HepG2 (cell line): ENCODE data around the gene JMJD6. TPM values are rescaled to one million over a fixed set of nuclear protein-coding genes. Genes with fewer than 3 reads are reported as not detected.
A peak's percentile ranks its signal among the peaks of the same experiment; 100 is the strongest.

Experiments used
- FOXP1 ChIP-seq, 2 experiments: fragments of 450-650 bp in 1 of 2; IDR thresholded peaks; 2 replicates each; pipeline ENCODE4 v1.6.1; 2017 to 2018; ENCODE audit warnings: antibody characterized with exemption in 1 of 2
- GATAD2A ChIP-seq: IDR thresholded peaks from 2 replicates; pipeline ENCODE4 v1.6.1; 2016
- HOXA9 ChIP-seq: sonication (generic); formaldehyde crosslinking; IDR thresholded peaks from 2 replicates; pipeline ENCODE4 v1.8.1; 2022; ENCODE audit warnings: missing genetic modification reagents, mild to moderate bottlenecking, moderate library complexity, borderline replicate concordance
- ISL2 ChIP-seq: sonication (generic); formaldehyde crosslinking; IDR thresholded peaks from 2 replicates; pipeline ENCODE4 v1.5.0; 2020; ENCODE audit warnings: missing genetic modification reagents
- ISX ChIP-seq: sonication (generic); formaldehyde crosslinking; conservative IDR thresholded peaks from 2 replicates; pipeline ENCODE4 v1.5.0; 2020; ENCODE audit warnings: missing genetic modification reagents
- KLF11 ChIP-seq: IDR thresholded peaks from 2 replicates; pipeline ENCODE4 v1.6.1; 2016; ENCODE audit warnings: missing compliant biosample characterization
- MIXL1 ChIP-seq: IDR thresholded peaks from 2 replicates; pipeline ENCODE4 v1.6.1; 2016
- POLR2A ChIP-seq, 2 experiments: IDR thresholded peaks; 2 replicates each; pipeline ENCODE4 v1.6.1; 2011; ENCODE audit warnings: low read depth in 2 of 2, low read length in 2 of 2, mild to moderate bottlenecking in 1 of 2, moderate library complexity in 1 of 2; ENCODE audit not compliant: insufficient read depth in 1 of 2
- SYNCRIP ChIP-seq: fragments of 200-400 bp; formaldehyde crosslinking; IDR thresholded peaks from 2 replicates; pipeline ENCODE4 v1.6.1; 2018; ENCODE audit warnings: mild to moderate bottlenecking, low read depth, low read length; ENCODE audit not compliant: insufficient read depth
- TERF1 ChIP-seq: sonication (generic); formaldehyde crosslinking; IDR thresholded peaks from 2 replicates; pipeline ENCODE4 v1.8.0; 2022; ENCODE audit warnings: mild to moderate bottlenecking, missing genetic modification reagents, moderate library complexity
- TMF1 ChIP-seq: sonication (generic); formaldehyde crosslinking; IDR thresholded peaks from 2 replicates; pipeline ENCODE4 v1.8.1; 2022; ENCODE audit warnings: low read depth, missing genetic modification reagents
- ZNF136 ChIP-seq: sonication (generic); formaldehyde crosslinking; IDR thresholded peaks from 2 replicates; pipeline ENCODE4 v1.8.1; 2022; ENCODE audit warnings: low read depth, mild to moderate bottlenecking, moderate library complexity, missing genetic modification reagents
- ZNF33B ChIP-seq: sonication (generic); formaldehyde crosslinking; IDR thresholded peaks from 2 replicates; pipeline ENCODE4 v1.5.1; 2020; ENCODE audit warnings: mild to moderate bottlenecking, missing genetic modification reagents
- ZNF343 ChIP-seq: sonication (generic); formaldehyde crosslinking; IDR thresholded peaks from 2 replicates; pipeline ENCODE4 v1.4.0; 2020; ENCODE audit warnings: mild to moderate bottlenecking, missing genetic modification reagents
- ZNF510 ChIP-seq: sonication (generic); formaldehyde crosslinking; IDR thresholded peaks from 2 replicates; pipeline ENCODE4 v1.4.0; 2020; ENCODE audit warnings: low read depth, mild to moderate bottlenecking, missing genetic modification reagents
- ZNF552 ChIP-seq: sonication (generic); formaldehyde crosslinking; IDR thresholded peaks from 2 replicates; pipeline ENCODE4 v1.9.0; 2022; ENCODE audit warnings: missing genetic modification reagents, mild to moderate bottlenecking, borderline replicate concordance
- ZNF572 ChIP-seq: sonication (generic); formaldehyde crosslinking; IDR thresholded peaks from 2 replicates; pipeline ENCODE4 v1.5.1; 2020; ENCODE audit warnings: mild to moderate bottlenecking, missing genetic modification reagents
- ZNF605 ChIP-seq: sonication (generic); formaldehyde crosslinking; IDR thresholded peaks from 2 replicates; pipeline ENCODE4 v1.8.0; 2022; ENCODE audit warnings: mild to moderate bottlenecking, missing genetic modification reagents
- ZNF761 ChIP-seq: sonication (generic); formaldehyde crosslinking; conservative IDR thresholded peaks from 2 replicates; pipeline ENCODE4 v1.4.0; 2020; ENCODE audit warnings: mild to moderate bottlenecking, missing genetic modification reagents
- ZNF773 ChIP-seq: sonication (generic); formaldehyde crosslinking; IDR thresholded peaks from 2 replicates; pipeline ENCODE4 v1.4.0; 2020; ENCODE audit warnings: missing genetic modification reagents, borderline replicate concordance
- ZSCAN20 ChIP-seq: sonication (generic); formaldehyde crosslinking; IDR thresholded peaks from 2 replicates; pipeline ENCODE4 v1.4.0; 2020; ENCODE audit warnings: missing genetic modification reagents, mild to moderate bottlenecking, borderline replicate concordance
- polyA plus RNA-seq, 8 experiments: library from polyadenylated mRNA; depleted of rRNA in 3 of 8; stranded (reverse) in 7 of 8; unstranded in 1 of 8; fragments of >200 nt; fragmentation: Illumina TruSeq in 4 of 8; extraction: Trizol in 4 of 8; gene quantifications; 2 replicates each; pipeline versions ENCODE4 v1.2.1 to v1.2.3, GENCODE V29; 2011 to 2016; ENCODE audit warnings: low read depth in 4 of 8, missing spikeins in 1 of 8, mixed read lengths in 1 of 8; ENCODE audit not compliant: insufficient read depth in 1 of 8
- total RNA-seq, 5 experiments: library from RNA; depleted of rRNA; stranded (reverse); fragments of >200 nt; fragmentation: Illumina TruSeq; extraction: Trizol; gene quantifications; 2 replicates each; pipeline ENCODE4 v1.2.3, GENCODE V29; 2016; ENCODE audit warnings: low read depth in 1 of 5
- TF ChIP-seq, protein P1 (sequence below): sonication (generic); formaldehyde crosslinking; IDR thresholded peaks from 2 replicates; pipeline ENCODE4 v1.9.0; 2021; ENCODE audit warnings: mild to moderate bottlenecking, missing genetic modification reagents
- TF ChIP-seq, protein P2 (sequence below): sonication (generic); formaldehyde crosslinking; conservative IDR thresholded peaks from 2 replicates; pipeline ENCODE4 v1.8.0; 2022; ENCODE audit warnings: mild to moderate bottlenecking, moderate library complexity, missing genetic modification reagents

Gene JMJD6
- total and polyA plus RNA-seq, 2 of the 13 experiments (the other 11 are each of a cell fraction or from before 2014, with no cell fraction given), result 33.6 to 41.0 TPM

DNA sequence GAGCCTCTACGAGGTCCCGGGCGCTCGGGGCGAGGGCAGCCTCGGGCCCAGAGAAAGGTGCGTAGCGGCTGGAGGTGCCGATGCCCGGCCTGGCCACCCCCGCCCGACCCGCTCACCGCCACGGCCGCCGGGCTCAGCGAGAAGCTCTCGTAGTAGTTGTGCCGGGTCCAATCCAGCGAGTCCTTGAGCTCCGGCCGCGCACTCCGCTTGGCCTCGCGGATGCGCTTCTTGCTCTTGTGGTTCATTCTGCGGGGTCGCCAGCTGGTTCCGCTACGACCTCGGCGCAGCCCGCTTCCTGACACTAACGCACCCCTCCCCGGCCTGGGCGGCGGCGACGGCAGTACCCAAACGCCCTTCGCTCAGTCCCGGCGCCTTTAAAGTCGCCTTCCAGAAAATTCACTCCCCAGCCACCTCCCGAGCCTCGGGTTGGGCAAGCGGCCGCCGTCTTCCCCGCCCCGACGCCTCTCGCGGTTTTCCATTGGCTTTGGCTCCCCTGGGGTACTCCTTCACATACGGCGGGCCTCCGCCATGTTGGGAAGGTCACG, at the start of gene JMJD6 (continued):
- TF ChIP-seq ZNF136 (CRISPR knock-in tag) (no peak), KLF11 (CRISPR knock-in tag) (no peak; the same call in 1 of the 2 replicates), MIXL1 (CRISPR knock-in tag) (no peak), HOXA9 (CRISPR knock-in tag) (no peak), FOXP1 (IDR thresholded peaks at IDR 0.05) (no peak), FOXP1 (CRISPR knock-in tag; IDR thresholded peaks at IDR 0.05) (no peak), ZNF605 (CRISPR knock-in tag) (no peak), TERF1 (CRISPR knock-in tag) (no peak), ZNF552 (CRISPR knock-in tag) (0 out of 2 replicates have a peak, but pooled peaks have one; percentile 60), ZSCAN20 (peak; percentile 72; the same call in 1 of the 2 replicates), ZNF773 (CRISPR knock-in tag) (peak; percentile 51; the same call in 1 of the 2 replicates), ISL2 (CRISPR knock-in tag) (no peak), ZNF761 (CRISPR knock-in tag) (no peak; the same call in 1 of the 2 replicates), ZNF572 (CRISPR knock-in tag) (no peak), SYNCRIP (no peak), POLR2A (IDR thresholded peaks at IDR 0.05; ENCODE audit: insufficient read depth in 1 of 2, low read depth in 2 of 2, low read length in 2 of 2) (peak in 1 of 2 experiments; percentile 75; a peak in 3 of 4 replicates), TMF1 (CRISPR knock-in tag) (peak; percentile 28; the same call in 1 of the 2 replicates), GATAD2A (CRISPR knock-in tag) (peak; percentile 21; the same call in 1 of the 2 replicates), ZNF343 (CRISPR knock-in tag) (no peak), ZNF33B (CRISPR knock-in tag) (no peak), ZNF510 (CRISPR knock-in tag) (no peak), ISX (CRISPR knock-in tag) (0 out of 2 replicates have a peak, but pooled peaks have one; percentile 26)
- TF ChIP-seq, protein P1, sequence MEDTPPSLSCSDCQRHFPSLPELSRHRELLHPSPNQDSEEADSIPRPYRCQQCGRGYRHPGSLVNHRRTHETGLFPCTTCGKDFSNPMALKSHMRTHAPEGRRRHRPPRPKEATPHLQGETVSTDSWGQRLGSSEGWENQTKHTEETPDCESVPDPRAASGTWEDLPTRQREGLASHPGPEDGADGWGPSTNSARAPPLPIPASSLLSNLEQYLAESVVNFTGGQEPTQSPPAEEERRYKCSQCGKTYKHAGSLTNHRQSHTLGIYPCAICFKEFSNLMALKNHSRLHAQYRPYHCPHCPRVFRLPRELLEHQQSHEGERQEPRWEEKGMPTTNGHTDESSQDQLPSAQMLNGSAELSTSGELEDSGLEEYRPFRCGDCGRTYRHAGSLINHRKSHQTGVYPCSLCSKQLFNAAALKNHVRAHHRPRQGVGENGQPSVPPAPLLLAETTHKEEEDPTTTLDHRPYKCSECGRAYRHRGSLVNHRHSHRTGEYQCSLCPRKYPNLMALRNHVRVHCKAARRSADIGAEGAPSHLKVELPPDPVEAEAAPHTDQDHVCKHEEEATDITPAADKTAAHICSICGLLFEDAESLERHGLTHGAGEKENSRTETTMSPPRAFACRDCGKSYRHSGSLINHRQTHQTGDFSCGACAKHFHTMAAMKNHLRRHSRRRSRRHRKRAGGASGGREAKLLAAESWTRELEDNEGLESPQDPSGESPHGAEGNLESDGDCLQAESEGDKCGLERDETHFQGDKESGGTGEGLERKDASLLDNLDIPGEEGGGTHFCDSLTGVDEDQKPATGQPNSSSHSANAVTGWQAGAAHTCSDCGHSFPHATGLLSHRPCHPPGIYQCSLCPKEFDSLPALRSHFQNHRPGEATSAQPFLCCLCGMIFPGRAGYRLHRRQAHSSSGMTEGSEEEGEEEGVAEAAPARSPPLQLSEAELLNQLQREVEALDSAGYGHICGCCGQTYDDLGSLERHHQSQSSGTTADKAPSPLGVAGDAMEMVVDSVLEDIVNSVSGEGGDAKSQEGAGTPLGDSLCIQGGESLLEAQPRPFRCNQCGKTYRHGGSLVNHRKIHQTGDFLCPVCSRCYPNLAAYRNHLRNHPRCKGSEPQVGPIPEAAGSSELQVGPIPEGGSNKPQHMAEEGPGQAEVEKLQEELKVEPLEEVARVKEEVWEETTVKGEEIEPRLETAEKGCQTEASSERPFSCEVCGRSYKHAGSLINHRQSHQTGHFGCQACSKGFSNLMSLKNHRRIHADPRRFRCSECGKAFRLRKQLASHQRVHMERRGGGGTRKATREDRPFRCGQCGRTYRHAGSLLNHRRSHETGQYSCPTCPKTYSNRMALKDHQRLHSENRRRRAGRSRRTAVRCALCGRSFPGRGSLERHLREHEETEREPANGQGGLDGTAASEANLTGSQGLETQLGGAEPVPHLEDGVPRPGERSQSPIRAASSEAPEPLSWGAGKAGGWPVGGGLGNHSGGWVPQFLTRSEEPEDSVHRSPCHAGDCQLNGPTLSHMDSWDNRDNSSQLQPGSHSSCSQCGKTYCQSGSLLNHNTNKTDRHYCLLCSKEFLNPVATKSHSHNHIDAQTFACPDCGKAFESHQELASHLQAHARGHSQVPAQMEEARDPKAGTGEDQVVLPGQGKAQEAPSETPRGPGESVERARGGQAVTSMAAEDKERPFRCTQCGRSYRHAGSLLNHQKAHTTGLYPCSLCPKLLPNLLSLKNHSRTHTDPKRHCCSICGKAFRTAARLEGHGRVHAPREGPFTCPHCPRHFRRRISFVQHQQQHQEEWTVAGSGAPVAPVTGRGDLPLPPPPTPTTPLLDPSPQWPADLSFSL, result no peak
- TF ChIP-seq, protein P2, sequence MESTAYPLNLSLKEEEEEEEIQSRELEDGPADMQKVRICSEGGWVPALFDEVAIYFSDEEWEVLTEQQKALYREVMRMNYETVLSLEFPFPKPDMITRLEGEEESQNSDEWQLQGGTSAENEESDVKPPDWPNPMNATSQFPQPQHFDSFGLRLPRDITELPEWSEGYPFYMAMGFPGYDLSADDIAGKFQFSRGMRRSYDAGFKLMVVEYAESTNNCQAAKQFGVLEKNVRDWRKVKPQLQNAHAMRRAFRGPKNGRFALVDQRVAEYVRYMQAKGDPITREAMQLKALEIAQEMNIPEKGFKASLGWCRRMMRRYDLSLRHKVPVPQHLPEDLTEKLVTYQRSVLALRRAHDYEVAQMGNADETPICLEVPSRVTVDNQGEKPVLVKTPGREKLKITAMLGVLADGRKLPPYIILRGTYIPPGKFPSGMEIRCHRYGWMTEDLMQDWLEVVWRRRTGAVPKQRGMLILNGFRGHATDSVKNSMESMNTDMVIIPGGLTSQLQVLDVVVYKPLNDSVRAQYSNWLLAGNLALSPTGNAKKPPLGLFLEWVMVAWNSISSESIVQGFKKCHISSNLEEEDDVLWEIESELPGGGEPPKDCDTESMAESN (CRISPR knock-in tag), result no peak
